Smooth muscle cell of the pulmonary artery (primary cell): ENCODE data around the gene MYH7B. TPM values are rescaled to one million over a fixed set of nuclear protein-coding genes. Genes with fewer than 3 reads are reported as not detected.

ENCODE experiments used
- total RNA-seq: library from RNA; depleted of rRNA; stranded (reverse); fragments of >200 nt; gene quantifications from 2 replicates; pipeline ENCODE4 v1.2.3, GENCODE V29; 2014

Gene MYH7B
- total RNA-seq: 0.13 and 0.20 TPM in 2 replicates

GRCh38 chr20:34955231-34956040 is at the start of gene MYH7B, which contains the start of gene GSS:
MYH7B (plus strand) TSS chr20:34955868; CDS start chr20:34978006, 22,138 bp downstream.
GSS (minus strand) TSS chr20:34955806; CDS start chr20:34951852, 3,954 bp downstream.

Other genes with a start within 250 kb of the MYH7B start
- 7.5 and 7.6 TPM in 2 replicates for gene NCOA6, start 130.2 kb upstream of the MYH7B start, total RNA-seq
- gene GGT7, start 83.0 kb upstream of the MYH7B start, total RNA-seq: 20.6 and 24.8 TPM in 2 replicates
- gene ACSS2, start 79.3 kb upstream of the MYH7B start, total RNA-seq: 40.3 and 42.7 TPM in 2 replicates
- gene GSS, start 62 bp upstream of the MYH7B start, total RNA-seq: 45.5 and 66.7 TPM in 2 replicates
- 89.4 and 108 TPM in 2 replicates for gene TRPC4AP, start 136.9 kb downstream of the MYH7B start, total RNA-seq
- gene EDEM2, start 191.5 kb downstream of the MYH7B start, total RNA-seq: 80.0 and 101 TPM in 2 replicates
- gene PROCR, start 216.2 kb downstream of the MYH7B start, total RNA-seq: 51.4 and 129 TPM in 2 replicates